ENCODE measurements around the gene SH3BGRL2. TPM values are rescaled to one million over a fixed set of nuclear protein-coding genes. Genes with fewer than 3 reads are reported as not detected.

The SH3BGRL2 gene
- total RNA-seq (10 to 100 TPM; 35.8 to 71.3 TPM), polyA plus RNA-seq (10 to 100 TPM; 23.8 to 32.8 TPM)

DNA sequence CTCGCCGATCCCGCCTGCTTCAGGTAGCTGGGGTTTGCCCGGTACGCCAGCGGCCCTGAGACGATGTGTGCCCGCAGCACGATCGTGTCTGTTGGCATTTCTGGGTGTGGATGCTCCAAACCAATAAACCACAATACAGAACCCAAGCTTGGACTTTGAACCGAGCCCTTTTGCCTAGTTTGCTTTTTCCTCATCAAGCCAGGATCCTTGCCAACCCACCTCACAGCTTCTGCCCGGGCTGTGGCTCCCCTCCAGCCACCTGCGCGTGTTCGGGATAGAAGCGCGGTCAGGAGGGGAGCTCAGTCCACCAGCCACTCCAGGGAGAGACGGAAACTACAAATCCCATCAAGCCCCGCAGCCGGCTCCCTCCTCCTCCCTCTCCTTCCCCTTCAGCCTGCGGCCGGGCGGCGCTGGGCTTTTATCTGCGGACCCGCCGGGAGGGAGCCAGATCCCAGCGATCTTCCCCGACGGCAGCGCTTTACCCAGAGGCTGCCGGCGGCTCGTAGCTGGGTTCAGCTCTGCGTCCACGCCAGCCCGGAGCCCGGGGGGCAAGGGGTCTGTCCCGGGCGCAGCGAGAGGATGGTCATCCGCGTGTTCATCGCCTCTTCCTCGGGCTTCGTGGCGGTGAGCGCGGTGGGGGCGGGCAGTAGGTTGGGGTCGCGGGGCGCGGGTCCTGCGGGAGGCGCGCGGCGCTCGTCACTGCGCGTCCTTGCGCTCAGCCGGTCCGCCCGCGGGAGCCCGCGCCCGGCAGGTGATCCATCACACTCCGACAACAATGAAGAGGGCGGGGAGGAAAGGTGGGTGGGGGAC lies at the start of gene SH3BGRL2:
SH3BGRL2 (plus strand) TSS at position 447 of the 810 bp plus-strand sequence; CDS start at position 580, 133 bp downstream.
- peak within 1 kb of the TSS; percentile 78 to 87 for H3K27ac ChIP-seq (ENCODE audit: low read depth in 1 of 2, low read length in 2 of 2)
- no peaks in the 10 kb centered on the region for H3K27me3 ChIP-seq (ENCODE audit: control insufficient read depth in 4 of 4, insufficient read depth in 4 of 4, low read length in 3 of 4)
- peak within 1 kb of the TSS; percentile 66 to 88 (median 75) for H3K4me3 ChIP-seq (ENCODE audit: low read depth in 1 of 3, low read length in 3 of 3)
- no peaks in the 10 kb centered on the region for H3K9me3 ChIP-seq (ENCODE audit: control insufficient read depth in 4 of 4, low read length in 3 of 4)
- peak; percentile 80 for DNase-seq (ENCODE audit: low spot score)
- no peaks in the 10 kb centered on the region for H3K36me3 ChIP-seq (ENCODE audit: control insufficient read depth in 4 of 4, insufficient read depth in 3 of 4, low read depth in 1 of 4, low read length in 3 of 4)
- under 1% methylated on average over 71 of the region's 72 CpGs for WGBS
- TF ChIP-seq EGR1 (IDR thresholded peaks at IDR 0.05; ENCODE audit: low read depth in 2 of 2) (peak in 1 of 2 donors; percentile 33), FOXA1 (IDR thresholded peaks at IDR 0.05) (peak; percentile 80), FOXA2 (IDR thresholded peaks at IDR 0.05) (no peak), TAF1 (conservative IDR thresholded peaks at IDR 0.05) (peak; percentile 78), RXRA (IDR thresholded peaks at IDR 0.05) (peak; percentile 96 to 97), HNF4G (IDR thresholded peaks at IDR 0.05) (peak; percentile 95), NR2F2 (IDR thresholded peaks at IDR 0.05) (no peak), YY1 (IDR thresholded peaks at IDR 0.05) (peak; percentile 84), JUND (IDR thresholded peaks at IDR 0.05) (peak; percentile 42 to 77), SP1 (IDR thresholded peaks at IDR 0.05) (peak; percentile 100), GABPA (IDR thresholded peaks at IDR 0.05 in 1 of 2, conservative IDR thresholded peaks at IDR 0.05 in 1 of 2) (peak in 1 of 2 donors; percentile 64), RAD21 (IDR thresholded peaks at IDR 0.05) (peak; percentile 35 to 47), HNF4A (conservative IDR thresholded peaks at IDR 0.05) (peak; percentile 97)
- TF ChIP-seq, protein P1, sequence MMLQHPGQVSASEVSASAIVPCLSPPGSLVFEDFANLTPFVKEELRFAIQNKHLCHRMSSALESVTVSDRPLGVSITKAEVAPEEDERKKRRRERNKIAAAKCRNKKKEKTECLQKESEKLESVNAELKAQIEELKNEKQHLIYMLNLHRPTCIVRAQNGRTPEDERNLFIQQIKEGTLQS (IDR thresholded peaks at IDR 0.05): no peak
- TF ChIP-seq, protein P2, sequence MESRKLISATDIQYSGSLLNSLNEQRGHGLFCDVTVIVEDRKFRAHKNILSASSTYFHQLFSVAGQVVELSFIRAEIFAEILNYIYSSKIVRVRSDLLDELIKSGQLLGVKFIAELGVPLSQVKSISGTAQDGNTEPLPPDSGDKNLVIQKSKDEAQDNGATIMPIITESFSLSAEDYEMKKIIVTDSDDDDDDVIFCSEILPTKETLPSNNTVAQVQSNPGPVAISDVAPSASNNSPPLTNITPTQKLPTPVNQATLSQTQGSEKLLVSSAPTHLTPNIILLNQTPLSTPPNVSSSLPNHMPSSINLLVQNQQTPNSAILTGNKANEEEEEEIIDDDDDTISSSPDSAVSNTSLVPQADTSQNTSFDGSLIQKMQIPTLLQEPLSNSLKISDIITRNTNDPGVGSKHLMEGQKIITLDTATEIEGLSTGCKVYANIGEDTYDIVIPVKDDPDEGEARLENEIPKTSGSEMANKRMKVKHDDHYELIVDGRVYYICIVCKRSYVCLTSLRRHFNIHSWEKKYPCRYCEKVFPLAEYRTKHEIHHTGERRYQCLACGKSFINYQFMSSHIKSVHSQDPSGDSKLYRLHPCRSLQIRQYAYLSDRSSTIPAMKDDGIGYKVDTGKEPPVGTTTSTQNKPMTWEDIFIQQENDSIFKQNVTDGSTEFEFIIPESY (IDR thresholded peaks at IDR 0.05): peak; percentile 87
- TF ChIP-seq, protein P3, sequence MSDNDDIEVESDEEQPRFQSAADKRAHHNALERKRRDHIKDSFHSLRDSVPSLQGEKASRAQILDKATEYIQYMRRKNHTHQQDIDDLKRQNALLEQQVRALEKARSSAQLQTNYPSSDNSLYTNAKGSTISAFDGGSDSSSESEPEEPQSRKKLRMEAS (IDR thresholded peaks at IDR 0.05): peak; percentile 83
- TF ChIP-seq, protein P4, sequence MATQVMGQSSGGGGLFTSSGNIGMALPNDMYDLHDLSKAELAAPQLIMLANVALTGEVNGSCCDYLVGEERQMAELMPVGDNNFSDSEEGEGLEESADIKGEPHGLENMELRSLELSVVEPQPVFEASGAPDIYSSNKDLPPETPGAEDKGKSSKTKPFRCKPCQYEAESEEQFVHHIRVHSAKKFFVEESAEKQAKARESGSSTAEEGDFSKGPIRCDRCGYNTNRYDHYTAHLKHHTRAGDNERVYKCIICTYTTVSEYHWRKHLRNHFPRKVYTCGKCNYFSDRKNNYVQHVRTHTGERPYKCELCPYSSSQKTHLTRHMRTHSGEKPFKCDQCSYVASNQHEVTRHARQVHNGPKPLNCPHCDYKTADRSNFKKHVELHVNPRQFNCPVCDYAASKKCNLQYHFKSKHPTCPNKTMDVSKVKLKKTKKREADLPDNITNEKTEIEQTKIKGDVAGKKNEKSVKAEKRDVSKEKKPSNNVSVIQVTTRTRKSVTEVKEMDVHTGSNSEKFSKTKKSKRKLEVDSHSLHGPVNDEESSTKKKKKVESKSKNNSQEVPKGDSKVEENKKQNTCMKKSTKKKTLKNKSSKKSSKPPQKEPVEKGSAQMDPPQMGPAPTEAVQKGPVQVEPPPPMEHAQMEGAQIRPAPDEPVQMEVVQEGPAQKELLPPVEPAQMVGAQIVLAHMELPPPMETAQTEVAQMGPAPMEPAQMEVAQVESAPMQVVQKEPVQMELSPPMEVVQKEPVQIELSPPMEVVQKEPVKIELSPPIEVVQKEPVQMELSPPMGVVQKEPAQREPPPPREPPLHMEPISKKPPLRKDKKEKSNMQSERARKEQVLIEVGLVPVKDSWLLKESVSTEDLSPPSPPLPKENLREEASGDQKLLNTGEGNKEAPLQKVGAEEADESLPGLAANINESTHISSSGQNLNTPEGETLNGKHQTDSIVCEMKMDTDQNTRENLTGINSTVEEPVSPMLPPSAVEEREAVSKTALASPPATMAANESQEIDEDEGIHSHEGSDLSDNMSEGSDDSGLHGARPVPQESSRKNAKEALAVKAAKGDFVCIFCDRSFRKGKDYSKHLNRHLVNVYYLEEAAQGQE (IDR thresholded peaks at IDR 0.05): peak; percentile 91
- TF ChIP-seq, protein P5, sequence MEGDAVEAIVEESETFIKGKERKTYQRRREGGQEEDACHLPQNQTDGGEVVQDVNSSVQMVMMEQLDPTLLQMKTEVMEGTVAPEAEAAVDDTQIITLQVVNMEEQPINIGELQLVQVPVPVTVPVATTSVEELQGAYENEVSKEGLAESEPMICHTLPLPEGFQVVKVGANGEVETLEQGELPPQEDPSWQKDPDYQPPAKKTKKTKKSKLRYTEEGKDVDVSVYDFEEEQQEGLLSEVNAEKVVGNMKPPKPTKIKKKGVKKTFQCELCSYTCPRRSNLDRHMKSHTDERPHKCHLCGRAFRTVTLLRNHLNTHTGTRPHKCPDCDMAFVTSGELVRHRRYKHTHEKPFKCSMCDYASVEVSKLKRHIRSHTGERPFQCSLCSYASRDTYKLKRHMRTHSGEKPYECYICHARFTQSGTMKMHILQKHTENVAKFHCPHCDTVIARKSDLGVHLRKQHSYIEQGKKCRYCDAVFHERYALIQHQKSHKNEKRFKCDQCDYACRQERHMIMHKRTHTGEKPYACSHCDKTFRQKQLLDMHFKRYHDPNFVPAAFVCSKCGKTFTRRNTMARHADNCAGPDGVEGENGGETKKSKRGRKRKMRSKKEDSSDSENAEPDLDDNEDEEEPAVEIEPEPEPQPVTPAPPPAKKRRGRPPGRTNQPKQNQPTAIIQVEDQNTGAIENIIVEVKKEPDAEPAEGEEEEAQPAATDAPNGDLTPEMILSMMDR (IDR thresholded peaks at IDR 0.05; ENCODE audit: low read depth, low read length, missing input control): no peak
- peak within 1 kb of the TSS; percentile 36 to 40 for H3K9ac ChIP-seq (ENCODE audit: low read depth in 1 of 2, low read length in 2 of 2)
- peaks cover 3 to 32% (median 18%) of the 10 kb centered on the region in 4 donors for H3K4me1 ChIP-seq (ENCODE audit: control insufficient read depth in 4 of 4, insufficient read depth in 4 of 4, low read length in 3 of 4)

Measured in liver (tissue), 9 donors.